Kidney (tissue), 14 donors: ENCODE results near the gene MNX1. TPM values are rescaled to one million over a fixed set of nuclear protein-coding genes. Genes with fewer than 3 reads are reported as not detected.

ENCODE experiments used
- DNase-seq, 5 donors: peaks; one replicate each; pipeline ENCODE4 v3.0.0-alpha.2; 2013 to 2020
- FAIRE-seq: peaks from 2 replicates; lab custom pipeline; 2012; peaks lifted over from hg19 to GRCh38; lab: Jason Lieb, UNC
- H3K27ac ChIP-seq, 2 donors: one replicate each; pipeline ENCODE4 v1.7.0; 2013; ENCODE audit warnings: low read depth in 2 of 2, low read length in 2 of 2, inconsistent platforms in 1 of 2
- H3K27me3 ChIP-seq: one replicate; pipeline ENCODE4 v1.7.1; 2013; ENCODE audit warnings: low read length, inconsistent platforms; ENCODE audit not compliant: control insufficient read depth, insufficient read depth
- H3K36me3 ChIP-seq, 3 donors: one replicate each; pipeline versions ENCODE4 v1.7.0 to v1.7.1; 2013; ENCODE audit warnings: low read length in 3 of 3, control low read depth in 1 of 3, inconsistent platforms in 1 of 3; ENCODE audit not compliant: insufficient read depth in 3 of 3, control insufficient read depth in 2 of 3
- H3K4me1 ChIP-seq, 3 donors: one replicate each; pipeline versions ENCODE4 v1.7.0 to v1.7.1; 2013; ENCODE audit warnings: low read length in 3 of 3, inconsistent platforms in 1 of 3, low read depth in 1 of 3; ENCODE audit not compliant: control insufficient read depth in 2 of 3, insufficient read depth in 2 of 3
- H3K4me3 ChIP-seq, 3 donors: one replicate each; pipeline versions ENCODE4 v1.7.0 to v1.8.1; 2013; ENCODE audit warnings: low read length in 3 of 3, control low read depth in 1 of 3, inconsistent platforms in 1 of 3
- H3K9ac ChIP-seq, 3 donors: one replicate each; pipeline versions ENCODE4 v1.7.0 to v1.7.1; 2013; ENCODE audit warnings: low read length in 3 of 3, control low read depth in 1 of 3, inconsistent platforms in 1 of 3
- H3K9me3 ChIP-seq, 3 donors: one replicate each; pipeline versions ENCODE4 v1.7.0 to v1.7.1; 2013; ENCODE audit warnings: low read length in 3 of 3, control low read depth in 1 of 3, inconsistent platforms in 1 of 3; ENCODE audit not compliant: control insufficient read depth in 2 of 3, insufficient read depth in 1 of 3
- CTCF ChIP-seq: IDR thresholded peaks from 3 replicates; pipeline ENCODE4 v1.5.1; 2012; ENCODE audit warnings: mild to moderate bottlenecking, moderate library complexity, borderline replicate concordance; ENCODE audit not compliant: insufficient read depth; ENCODE audit errors: extremely low read depth
- intact Hi-C: fragments of 100-400 bp; cut with DNase I; formaldehyde crosslinking; loops from one replicate; pipeline ENCODE4 v1.11.1; 2022
- polyA plus RNA-seq: library from polyadenylated mRNA; stranded (reverse); fragments of 350-450 nt; fragmentation: Illumina TruSeq; extraction: RNeasy Lipid Tissue Mini Kit (QIAGEN cat#74804); gene quantifications from one replicate; pipeline ENCODE4 v1.2.3, GENCODE V29; 2014; ENCODE audit warnings: low read depth, low replicate concordance; ENCODE audit not compliant: insufficient read depth
- total RNA-seq: library from RNA; stranded (reverse); fragmentation: NEBNext Ultra II Directional; extraction: Animal tissue kit (Norgen Biotek cat#: 25700); gene quantifications from one replicate; pipeline ENCODE4 v1.2.1, GENCODE V29; 2021
- donor health status: control.
- donor health status: control.
- donor health status: control.
- donor health status: control.
- donor health status: control.
- donor health status: DM: yes; HTN: yes; CAD: no.
- donor health status: Normal renal cell carcinoma (clear cell type).

The MNX1 gene
- total and polyA plus RNA-seq, 2 donors from 2014 or later: 1.1 TPM; not detected in 1

- Histone ChIP-seq H3K4me3 (no peak overlapping the region), H3K36me3 (no peaks in the 10 kb centered on the region), H3K9ac (no peak overlapping the region), H3K9me3 (no peaks in the 10 kb centered on the region), H3K4me1 (peaks cover 0 to 4% (median 0%) of the 10 kb centered on the region in 3 donors), H3K27ac (no peak overlapping the region), H3K27me3 (peaks cover 73% of the 10 kb centered on the region)
- FAIRE-seq (no peak), DNase-seq (peak in 3 of 5 donors; percentile 14 to 45 (median 35))
- intact Hi-C loops: no loop called here
- no peak for TF ChIP-seq CTCF
Measured at GRCh38 chr7:157021071-157021870, 10.8 kb upstream of the MNX1 start.

- no peak for TF ChIP-seq CTCF
- Histone ChIP-seq H3K36me3 (no peaks in the 10 kb centered on the region), H3K27ac (no peak overlapping the region), H3K4me1 (peaks cover 0 to 4% (median 0%) of the 10 kb centered on the region in 3 donors), H3K9ac (no peak overlapping the region), H3K9me3 (no peaks in the 10 kb centered on the region), H3K27me3 (peaks cover 73% of the 10 kb centered on the region), H3K4me3 (no peak overlapping the region)
- intact Hi-C loops: no loop called here
- FAIRE-seq (no peak), DNase-seq (peak in 3 of 5 donors; percentile 31 to 65 (median 44))
Measured at GRCh38 chr7:157020514-157021070, 10.1 kb upstream of the MNX1 start.

GRCh38 chr7:157019718-157020451, 9.4 kb upstream of the MNX1 start:
- H3K9ac ChIP-seq: no peak overlapping the region
- H3K4me1 ChIP-seq: peaks cover 0 to 4% (median 0%) of the 10 kb centered on the region in 3 donors
- no peak for FAIRE-seq

More at GRCh38 chr7:157019718-157020451, 9.4 kb upstream of the MNX1 start:
- Histone ChIP-seq H3K27ac (no peak overlapping the region), H3K4me3 (no peak overlapping the region), H3K27me3 (peaks cover 74% of the 10 kb centered on the region), H3K36me3 (no peaks in the 10 kb centered on the region), H3K9me3 (no peaks in the 10 kb centered on the region)
- no peak for TF ChIP-seq CTCF
- peak in 3 of 5 donors; percentile 27 to 38 (median 30) for DNase-seq
- intact Hi-C loops: no loop called here
